K562 (cell line): ENCODE results near the gene MFSD11. TPM values are rescaled to one million over a fixed set of nuclear protein-coding genes. Genes with fewer than 3 reads are reported as not detected.

ENCODE experiments used
- BHLHE40 ChIP-seq: IDR thresholded peaks from 2 replicates; pipeline ENCODE4 v1.6.1; 2011; ENCODE audit warnings: low read length, improper control_type of control experiment
- CTCFL ChIP-seq: IDR thresholded peaks from 2 replicates; pipeline ENCODE4 v1.6.1; 2011; ENCODE audit warnings: borderline replicate concordance, low read depth, mild to moderate bottlenecking, moderate library complexity, low read length; ENCODE audit not compliant: insufficient read depth, poor library complexity, severe bottlenecking
- DEAF1 ChIP-seq: fragments of 450-650 bp; formaldehyde crosslinking; IDR thresholded peaks from 2 replicates; pipeline ENCODE4 v1.4.0; 2020; ENCODE audit warnings: mild to moderate bottlenecking, moderate library complexity
- MCM2 ChIP-seq: fragments of 450-650 bp; IDR thresholded peaks from 2 replicates; pipeline ENCODE4 v1.6.1; 2017; ENCODE audit warnings: low read depth, mild to moderate bottlenecking
- SMC3 ChIP-seq: conservative IDR thresholded peaks from 2 replicates; pipeline ENCODE4 v1.6.1; 2011; ENCODE audit warnings: low read depth, low read length, improper control_type of control experiment; ENCODE audit not compliant: insufficient read depth
- TCF3 ChIP-seq: sonication (generic); formaldehyde crosslinking; IDR thresholded peaks from 2 replicates; pipeline ENCODE4 v1.4.0; 2020; ENCODE audit warnings: mild to moderate bottlenecking, missing genetic modification reagents
- ZNF175 ChIP-seq: fragments of 200-800 bp; sonication (Bioruptor generic); IDR thresholded peaks from 2 replicates; pipeline ENCODE4 v1.6.1; 2016; ENCODE audit warnings: low read depth, mild to moderate bottlenecking, missing genetic modification characterization, missing compliant biosample characterization
- ZNF75A ChIP-seq: fragments of 450-650 bp; formaldehyde crosslinking; IDR thresholded peaks from 2 replicates; pipeline ENCODE4 v1.4.0; 2020; ENCODE audit warnings: mild to moderate bottlenecking
- polyA plus RNA-seq, 8 experiments: library from polyadenylated mRNA; depleted of rRNA in 4 of 8; stranded (reverse) in 5 of 8; unstranded in 3 of 8; fragments of >200 nt; fragmentation: Nextera tagmentation in 2 of 8; fragmentation: Illumina TruSeq in 1 of 8; extraction: Ambion mirVana in 2 of 8; extraction: Trizol in 1 of 8; gene quantifications; 2 replicates each; pipeline versions ENCODE4 v1.2.1 to v1.2.3, GENCODE V29; 2011 to 2014; ENCODE audit warnings: inconsistent platforms in 1 of 8, missing spikeins in 1 of 8
- total RNA-seq, 7 experiments: library from RNA; depleted of rRNA in 6 of 7; stranded (reverse); fragments of >200 nt in 6 of 7; fragmentation: Illumina TruSeq in 2 of 7; extraction: Trizol in 2 of 7; gene quantifications; 2 replicates each; pipeline versions ENCODE4 v1.2.1 to v1.2.3, GENCODE V29; 2011 to 2021; ENCODE audit warnings: low replicate concordance in 1 of 7
- TF ChIP-seq, protein P1 (sequence below), 2 experiments: fragments of 450-650 bp; formaldehyde crosslinking in 1 of 2; IDR thresholded peaks; 2 replicates each; pipeline versions ENCODE4 v1.4.0 to v1.6.1; 2014 to 2020; ENCODE audit warnings: mild to moderate bottlenecking in 2 of 2, borderline replicate concordance in 1 of 2, low read depth in 1 of 2
- TF ChIP-seq, protein P2 (sequence below): fragments of 450-650 bp; IDR thresholded peaks from 2 replicates; pipeline ENCODE4 v1.6.1; 2014; ENCODE audit warnings: low read depth, mild to moderate bottlenecking, moderate library complexity, borderline replicate concordance

MFSD11 gene
- total and polyA plus RNA-seq, 9 of the 15 experiments (the other 6 are each of a cell fraction or from before 2014, with no cell fraction given) = 14.4 to 24.5 (median 19.9) TPM

DNA sequence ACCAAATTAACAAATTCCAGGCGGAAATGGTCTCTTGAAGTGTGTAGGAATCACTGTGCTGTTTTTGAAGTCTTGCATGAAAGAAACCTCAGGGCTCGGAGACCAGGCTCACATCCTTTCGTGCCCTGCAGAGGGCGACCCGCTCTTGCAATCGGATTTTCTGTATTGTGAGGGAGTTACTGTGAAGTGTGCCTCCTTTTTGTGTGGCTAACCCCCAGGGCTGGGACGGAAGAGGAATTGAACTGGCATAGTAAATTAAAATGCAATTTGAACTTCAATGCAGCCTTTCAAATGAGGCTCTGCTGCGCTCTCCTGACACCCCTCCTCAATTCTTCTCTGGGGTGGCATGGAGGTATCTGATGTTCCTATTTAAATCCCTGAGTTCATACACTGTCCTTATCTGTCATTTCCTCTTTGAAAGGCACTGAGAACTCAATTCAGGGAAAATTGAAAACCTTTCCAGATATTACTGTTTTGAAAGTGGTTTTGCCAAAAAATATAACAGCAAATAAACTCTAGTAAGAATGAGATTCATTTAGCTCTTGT is 78.7 kb downstream of the MFSD11 start (continued):
- TF ChIP-seq, protein P1, sequence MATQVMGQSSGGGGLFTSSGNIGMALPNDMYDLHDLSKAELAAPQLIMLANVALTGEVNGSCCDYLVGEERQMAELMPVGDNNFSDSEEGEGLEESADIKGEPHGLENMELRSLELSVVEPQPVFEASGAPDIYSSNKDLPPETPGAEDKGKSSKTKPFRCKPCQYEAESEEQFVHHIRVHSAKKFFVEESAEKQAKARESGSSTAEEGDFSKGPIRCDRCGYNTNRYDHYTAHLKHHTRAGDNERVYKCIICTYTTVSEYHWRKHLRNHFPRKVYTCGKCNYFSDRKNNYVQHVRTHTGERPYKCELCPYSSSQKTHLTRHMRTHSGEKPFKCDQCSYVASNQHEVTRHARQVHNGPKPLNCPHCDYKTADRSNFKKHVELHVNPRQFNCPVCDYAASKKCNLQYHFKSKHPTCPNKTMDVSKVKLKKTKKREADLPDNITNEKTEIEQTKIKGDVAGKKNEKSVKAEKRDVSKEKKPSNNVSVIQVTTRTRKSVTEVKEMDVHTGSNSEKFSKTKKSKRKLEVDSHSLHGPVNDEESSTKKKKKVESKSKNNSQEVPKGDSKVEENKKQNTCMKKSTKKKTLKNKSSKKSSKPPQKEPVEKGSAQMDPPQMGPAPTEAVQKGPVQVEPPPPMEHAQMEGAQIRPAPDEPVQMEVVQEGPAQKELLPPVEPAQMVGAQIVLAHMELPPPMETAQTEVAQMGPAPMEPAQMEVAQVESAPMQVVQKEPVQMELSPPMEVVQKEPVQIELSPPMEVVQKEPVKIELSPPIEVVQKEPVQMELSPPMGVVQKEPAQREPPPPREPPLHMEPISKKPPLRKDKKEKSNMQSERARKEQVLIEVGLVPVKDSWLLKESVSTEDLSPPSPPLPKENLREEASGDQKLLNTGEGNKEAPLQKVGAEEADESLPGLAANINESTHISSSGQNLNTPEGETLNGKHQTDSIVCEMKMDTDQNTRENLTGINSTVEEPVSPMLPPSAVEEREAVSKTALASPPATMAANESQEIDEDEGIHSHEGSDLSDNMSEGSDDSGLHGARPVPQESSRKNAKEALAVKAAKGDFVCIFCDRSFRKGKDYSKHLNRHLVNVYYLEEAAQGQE (IDR thresholded peaks at IDR 0.05; ENCODE audit: borderline replicate concordance) = peak; percentile 73; the same call in 1 of the 2 replicates
- TF ChIP-seq, protein P1 (CRISPR knock-in tag; IDR thresholded peaks at IDR 0.05; ENCODE audit: low read depth) = no peak
- no peak for TF ChIP-seq MCM2
- TF ChIP-seq TCF3 (CRISPR knock-in tag) = peak; percentile 13; the same call in 1 of the 2 replicates
- TF ChIP-seq SMC3 = peak; percentile 60
- no peak for TF ChIP-seq ZNF75A (CRISPR knock-in tag)
- TF ChIP-seq CTCFL = peak; percentile 31
- TF ChIP-seq, protein P2, sequence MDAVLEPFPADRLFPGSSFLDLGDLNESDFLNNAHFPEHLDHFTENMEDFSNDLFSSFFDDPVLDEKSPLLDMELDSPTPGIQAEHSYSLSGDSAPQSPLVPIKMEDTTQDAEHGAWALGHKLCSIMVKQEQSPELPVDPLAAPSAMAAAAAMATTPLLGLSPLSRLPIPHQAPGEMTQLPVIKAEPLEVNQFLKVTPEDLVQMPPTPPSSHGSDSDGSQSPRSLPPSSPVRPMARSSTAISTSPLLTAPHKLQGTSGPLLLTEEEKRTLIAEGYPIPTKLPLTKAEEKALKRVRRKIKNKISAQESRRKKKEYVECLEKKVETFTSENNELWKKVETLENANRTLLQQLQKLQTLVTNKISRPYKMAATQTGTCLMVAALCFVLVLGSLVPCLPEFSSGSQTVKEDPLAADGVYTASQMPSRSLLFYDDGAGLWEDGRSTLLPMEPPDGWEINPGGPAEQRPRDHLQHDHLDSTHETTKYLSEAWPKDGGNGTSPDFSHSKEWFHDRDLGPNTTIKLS = no peak
- TF ChIP-seq ZNF175 (CRISPR knock-in tag) = no peak
- TF ChIP-seq DEAF1 (CRISPR knock-in tag) = peak; percentile 20; the same call in 1 of the 2 replicates
- TF ChIP-seq BHLHE40 = 0 out of 2 replicates have a peak, but pooled peaks have one; percentile 5
